GM23338 (cell line): Measurements from ENCODE around the gene SPATA25. TPM values are rescaled to one million over a fixed set of nuclear protein-coding genes. Genes with fewer than 3 reads are reported as not detected.

Experiments used
- ATAC-seq: fragments of 200-7000 bp; cut with Tn5 transposase; 3 replicates; pipeline ENCODE4 v1.9.1; 2020
- DNase-seq: peaks from one replicate; pipeline ENCODE4 v3.0.0-alpha.2; 2015; ENCODE audit warnings: low spot score
- H2AFZ ChIP-seq: fragments of 200-600 bp; sonication (generic); 2 replicates; pipeline ENCODE4 v1.8.0; 2016; ENCODE audit warnings: antibody characterized with exemption, mild to moderate bottlenecking, moderate library complexity
- H3F3A ChIP-seq: fragments of 200-600 bp; sonication (generic); replicated peaks from 2 replicates; pipeline ENCODE4 v1.8.0; 2017; ENCODE audit warnings: antibody characterized with exemption, mixed run types, low read depth
- H3K27ac ChIP-seq: fragments of 200-600 bp; sonication (generic); 2 replicates; pipeline ENCODE4 v1.6.1; 2016; ENCODE audit warnings: low read depth
- H3K27me3 ChIP-seq: fragments of 200-600 bp; sonication (generic); 2 replicates; pipeline ENCODE4 v1.8.0; 2016; ENCODE audit warnings: mild to moderate bottlenecking, mixed run types, moderate library complexity; ENCODE audit not compliant: insufficient read depth
- H3K36me3 ChIP-seq: fragments of 200-600 bp; sonication (generic); 2 replicates; pipeline ENCODE4 v1.8.0; 2016; ENCODE audit warnings: mild to moderate bottlenecking; ENCODE audit not compliant: insufficient read depth
- H3K4me1 ChIP-seq: fragments of 200-600 bp; sonication (generic); 2 replicates; pipeline ENCODE4 v1.8.0; 2016; ENCODE audit warnings: mild to moderate bottlenecking, moderate library complexity; ENCODE audit not compliant: insufficient read depth
- H3K4me2 ChIP-seq: fragments of 200-600 bp; sonication (generic); 2 replicates; pipeline ENCODE4 v1.7.1; 2017; ENCODE audit warnings: mixed run types
- H3K4me3 ChIP-seq: fragments of 200-600 bp; sonication (generic); 2 replicates; pipeline ENCODE4 v1.6.1; 2016; ENCODE audit warnings: mixed run types
- H3K79me2 ChIP-seq: fragments of 200-600 bp; sonication (generic); replicated peaks from 2 replicates; pipeline ENCODE4 v1.8.0; 2017; ENCODE audit warnings: mild to moderate bottlenecking; ENCODE audit not compliant: insufficient read depth
- H3K9me2 ChIP-seq: fragments of 200-600 bp; sonication (generic); 2 replicates; pipeline ENCODE4 v1.8.0; 2017; ENCODE audit not compliant: insufficient read depth
- H4K20me1 ChIP-seq: fragments of 200-600 bp; sonication (generic); replicated peaks from 2 replicates; pipeline ENCODE4 v1.8.0; 2017; ENCODE audit warnings: mild to moderate bottlenecking; ENCODE audit not compliant: insufficient read depth
- H3K27ac Mint-ChIP-seq: 2 replicates; pipeline ENCODE4 v1.8.0; 2020; ENCODE audit warnings: inconsistent platforms, mild to moderate bottlenecking, moderate library complexity, mixed read lengths
- H3K27me3 Mint-ChIP-seq: 3 replicates; pipeline ENCODE4 v1.8.0; 2022; ENCODE audit warnings: low read depth, mild to moderate bottlenecking, moderate library complexity, mixed read lengths, inconsistent platforms; ENCODE audit not compliant: insufficient read depth, poor library complexity
- H3K36me3 Mint-ChIP-seq: 3 replicates; pipeline ENCODE4 v1.8.0; 2021; ENCODE audit warnings: low read depth, mild to moderate bottlenecking, inconsistent platforms, moderate library complexity, mixed read lengths
- H3K4me1 Mint-ChIP-seq: 3 replicates; pipeline ENCODE4 v1.8.0; 2020; ENCODE audit warnings: mild to moderate bottlenecking, inconsistent platforms, mixed read lengths
- H3K4me3 Mint-ChIP-seq: 3 replicates; pipeline ENCODE4 v1.8.0; 2021; ENCODE audit warnings: moderate library complexity, mild to moderate bottlenecking, inconsistent platforms, mixed read lengths
- H3K9me3 Mint-ChIP-seq: 3 replicates; pipeline ENCODE4 v1.8.0; 2020; ENCODE audit warnings: moderate library complexity, mild to moderate bottlenecking, inconsistent platforms, mixed read lengths
- ETS1 ChIP-seq: IDR thresholded peaks from 2 replicates; pipeline ENCODE4 v1.6.1; 2016; ENCODE audit warnings: antibody characterized with exemption
- STAT1 ChIP-seq: IDR thresholded peaks from one replicate; pipeline ENCODE4 v1.6.1; 2016; ENCODE audit warnings: antibody characterized with exemption; ENCODE audit not compliant: unreplicated experiment
- ZNF462 ChIP-seq: fragments of 250-450 bp; sonication (Bioruptor Pico); IDR thresholded peaks from 2 replicates; pipeline ENCODE4 v1.5.0; 2020; ENCODE audit warnings: mild to moderate bottlenecking, moderate library complexity
- polyA plus RNA-seq: library from polyadenylated mRNA; unstranded; fragments of >200 nt; fragmentation: Nextera tagmentation; extraction: Ambion mirVana; gene quantifications from 2 replicates; pipeline ENCODE4 v1.2.1, GENCODE V29; 2016
- total RNA-seq: library from RNA; depleted of rRNA; stranded (reverse); fragments of >200 nt; shearing (Covaris generic); gene quantifications from 2 replicates; pipeline ENCODE4 v1.2.3, GENCODE V29; 2014

Gene SPATA25
- total and polyA plus RNA-seq, 2 experiments from 2014 or later = 7.5 TPM; not detected in 1

GRCh38 chr20:45907219-45907948 lies 20.0 kb upstream of the SPATA25 start:
- peaks cover 13% of the 10 kb centered on the region for H3K4me1 Mint-ChIP-seq
- Histone ChIP-seq H3K27ac (no peak overlapping the region), H3K9me2 (no peaks in the 10 kb centered on the region), H3K36me3 (peaks cover 19% of the 10 kb centered on the region), H3F3A (peaks cover 13% of the 10 kb centered on the region; the same call in 1 of the 2 replicates), H3K27me3 (no peaks in the 10 kb centered on the region), H4K20me1 (peaks cover 29% of the 10 kb centered on the region), H2AFZ (no peak overlapping the region), H3K4me3 (no peak overlapping the region), H3K4me1 (peaks cover 3% of the 10 kb centered on the region; the same call in 1 of the 2 replicates), H3K79me2 (peaks cover 10% of the 10 kb centered on the region), H3K4me2 (no peak overlapping the region)
- H3K4me3 Mint-ChIP-seq = no peak overlapping the region
- H3K27me3 Mint-ChIP-seq = peaks cover 34% of the 10 kb centered on the region
- ATAC-seq (no peak), DNase-seq (no peak)
- no peak overlapping the region for H3K27ac Mint-ChIP-seq
- peaks cover 78% of the 10 kb centered on the region for H3K36me3 Mint-ChIP-seq
- no peaks in the 10 kb centered on the region; the same call in 2 of the 3 replicates for H3K9me3 Mint-ChIP-seq
- TF ChIP-seq ZNF462 (CRISPR knock-in tag) (no peak), ETS1 (no peak), STAT1 (no peak)
